Activated CD4-positive, alpha-beta T cell treated with anti-CD3 and anti-CD28 coated beads, Interleukin-2, Interleukin-4, amounts not matched to agents 100 ng/mL and 50 ng/mL, durations not matched to agents 16 hours and 8 hours (primary cell): ENCODE measurements around the gene EPS15.
"Not testable (repeated sequence)": the region's sequence is repeated elsewhere in the genome, so short reads cannot be mapped to it uniquely, and the experiment has no call there.

Source experiments
- DNase-seq: peaks from one replicate; pipeline ENCODE4 v3.0.0-alpha.2; 2020; ENCODE audit warnings: low spot score

The EPS15 gene

DNA sequence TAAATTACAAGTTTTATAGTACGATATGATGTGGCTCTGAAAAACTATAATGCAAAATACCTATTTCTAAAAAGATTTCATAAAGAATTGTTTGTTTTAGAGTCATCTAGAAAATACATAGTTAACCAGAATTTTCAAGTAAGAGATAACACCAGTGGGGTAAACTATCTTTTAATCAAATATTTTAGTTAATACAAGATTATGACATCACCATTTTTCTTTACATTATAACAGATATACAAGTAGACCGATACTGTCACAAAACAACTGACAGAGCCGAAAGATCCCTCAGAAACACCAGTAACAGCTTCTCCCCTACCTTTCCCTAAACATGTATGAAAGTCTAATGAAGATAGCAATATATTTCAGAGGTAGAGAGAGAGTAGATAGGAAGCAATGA is 54.2 kb downstream of the EPS15 start:
- DNase-seq, result no peak

DNA sequence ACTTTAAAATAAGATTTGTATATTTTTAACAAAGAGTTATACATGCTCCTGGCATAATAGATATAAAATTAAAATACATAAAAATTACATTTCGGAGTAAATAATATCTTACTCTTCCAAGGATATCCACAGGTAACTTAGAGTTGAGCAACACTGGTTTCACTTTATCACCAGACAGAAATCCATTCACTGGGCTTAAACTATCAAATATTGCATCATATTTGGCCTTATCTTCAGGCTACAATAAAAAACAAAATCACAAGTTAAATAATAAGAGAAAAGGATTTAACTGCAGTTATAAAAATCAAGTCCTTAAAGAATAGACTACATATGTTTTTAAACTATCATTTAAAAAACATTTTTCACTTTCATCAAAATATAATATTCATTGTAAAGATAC is 55.5 kb downstream of the EPS15 start:
- no peak for DNase-seq

DNA sequence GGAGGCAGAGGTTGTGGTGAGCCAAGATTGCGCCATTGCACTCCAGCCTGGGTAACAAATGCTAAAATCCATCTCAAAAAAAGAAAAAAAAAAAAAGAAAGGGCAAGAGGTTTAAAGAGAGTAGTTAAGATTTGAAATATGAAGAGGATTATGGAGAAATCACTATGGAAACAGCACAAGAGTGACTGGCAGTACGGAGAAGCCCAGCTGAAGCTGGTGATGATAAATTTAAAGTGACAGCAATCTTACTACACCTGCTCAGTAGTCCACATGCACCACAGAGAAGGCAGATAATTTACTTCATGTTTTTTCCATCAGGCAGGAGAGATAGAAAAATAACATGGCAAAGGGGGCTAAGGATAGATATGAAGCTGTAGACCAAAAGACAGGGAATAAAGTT is 56.8 kb downstream of the EPS15 start:
- not testable (repeated sequence) for DNase-seq

GRCh38 chr1:51454554-51454953 is 64.5 kb downstream of the EPS15 start:
- DNase-seq, result no peak

GRCh38 chr1:51453010-51453409 is 66.1 kb downstream of the EPS15 start:
- no peak for DNase-seq

DNA sequence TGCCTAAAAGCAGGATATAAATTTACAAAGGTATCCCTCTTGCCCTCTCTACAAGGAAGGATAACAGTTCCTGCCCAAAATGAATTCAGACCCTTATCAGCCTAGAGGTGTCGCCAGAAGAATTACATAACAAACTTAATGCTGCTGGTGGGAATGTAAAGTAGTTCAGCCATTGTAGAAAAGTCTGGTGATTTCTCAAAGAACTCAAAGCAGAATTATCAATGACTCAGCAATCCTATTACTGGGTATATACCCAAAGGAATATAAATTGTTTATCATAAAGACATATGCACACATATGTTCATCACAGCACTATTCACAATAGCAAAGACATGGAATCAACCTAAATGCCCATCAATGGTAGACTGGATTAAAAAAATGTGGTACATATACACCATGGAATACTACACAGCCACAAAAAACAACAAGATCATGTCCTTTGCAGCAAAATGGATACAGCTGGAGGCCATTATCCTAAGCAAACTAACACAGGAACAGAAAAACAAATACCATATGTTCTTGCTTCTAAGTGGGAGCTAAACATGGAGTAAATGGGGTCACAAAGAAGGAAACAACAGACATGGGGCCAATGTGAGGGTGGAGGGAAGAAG is 70.1 kb downstream of the EPS15 start:
- not testable (repeated sequence) for DNase-seq

DNA sequence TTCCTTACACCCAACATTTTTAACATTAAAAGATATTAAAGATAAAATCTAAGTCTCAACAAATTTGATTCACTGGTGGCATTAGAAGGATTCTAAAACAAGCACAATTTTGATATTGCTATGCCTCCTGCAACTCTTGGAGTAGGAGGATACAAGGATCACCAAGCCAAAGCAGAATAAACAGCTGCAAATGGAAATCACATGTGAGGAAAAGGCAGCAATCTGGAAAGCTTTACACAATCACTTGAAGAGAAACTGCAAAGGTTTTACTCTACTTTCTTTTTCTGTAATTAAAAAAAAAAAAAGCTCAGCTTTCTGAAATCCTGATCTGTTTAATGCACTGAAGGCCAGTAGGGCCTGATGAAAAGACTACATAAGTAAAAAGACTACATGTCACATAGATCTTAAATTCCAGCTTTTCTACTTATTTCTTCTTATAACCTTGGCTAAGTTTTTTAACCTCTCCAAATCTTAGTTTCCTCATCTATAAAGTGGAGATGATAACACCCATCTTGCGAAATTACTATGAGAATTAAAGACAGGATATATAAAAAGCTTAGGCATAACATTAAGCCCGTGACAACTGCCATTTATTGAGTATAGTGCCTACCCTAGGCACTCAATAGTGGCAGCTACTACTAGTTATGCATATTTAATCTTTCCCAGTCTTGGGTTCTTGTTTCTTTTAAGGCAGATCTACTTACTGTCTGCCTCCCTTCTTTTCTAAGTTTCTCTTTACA is 73.5 kb downstream of the EPS15 start:
- no peak for DNase-seq

DNA sequence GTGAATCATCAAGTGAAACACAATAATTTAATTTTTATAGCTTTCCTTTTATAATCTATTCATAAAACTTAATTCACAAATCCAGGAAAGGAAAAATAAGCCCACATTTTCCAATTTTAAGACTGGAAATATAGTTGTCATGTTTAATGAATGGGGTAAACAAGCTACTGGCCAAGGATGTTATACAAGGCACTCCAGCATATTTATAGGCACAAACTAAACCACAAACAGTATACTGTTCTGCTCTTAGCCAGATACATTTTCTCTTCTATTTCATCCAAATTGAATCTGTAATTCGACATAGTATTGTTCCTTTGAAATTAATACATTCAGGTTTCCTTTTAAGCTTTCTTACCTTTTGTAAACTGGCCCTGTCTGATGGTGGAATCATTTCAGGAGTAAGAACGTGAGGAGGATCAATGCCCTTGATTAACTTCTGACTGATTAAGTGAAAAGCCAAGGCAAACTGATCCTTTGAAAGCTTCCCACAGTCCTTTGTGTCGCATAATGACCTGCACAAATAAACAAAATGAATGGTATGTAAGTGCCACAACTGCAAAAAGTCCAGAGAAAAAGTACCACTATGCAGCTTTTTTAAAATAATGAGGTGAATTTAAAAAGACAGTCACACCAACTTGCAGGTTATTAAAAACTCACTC is 74.4 kb downstream of the EPS15 start:
- peak; percentile 46 for DNase-seq

- DNase-seq, result peak; percentile 41
These were observed 75.0 kb downstream of the EPS15 start for GRCh38 chr1:51444096-51444495.

DNA sequence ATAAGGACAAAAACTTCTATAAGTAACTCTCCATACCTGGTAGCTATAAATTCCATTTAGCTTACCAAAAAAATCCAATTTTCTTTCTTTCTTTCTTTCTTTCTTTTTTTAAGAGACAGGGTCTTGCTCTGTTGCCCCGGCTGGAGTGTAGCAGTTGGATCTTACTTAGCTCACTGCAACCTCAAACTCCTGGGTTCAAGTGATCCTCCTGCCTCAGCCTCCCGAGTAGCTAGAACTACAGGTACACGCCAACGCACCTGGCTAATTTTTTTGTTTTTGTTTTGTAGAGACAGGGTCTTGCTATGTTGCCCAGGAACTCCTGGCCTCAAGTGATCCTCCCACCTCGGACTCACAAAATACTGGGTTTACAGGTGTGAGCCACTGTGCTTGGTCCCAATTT is 75.5 kb downstream of the EPS15 start:
- no peak for DNase-seq

GRCh38 chr1:51442616-51443015 is 76.5 kb downstream of the EPS15 start:
- peak; percentile 11 for DNase-seq

DNA sequence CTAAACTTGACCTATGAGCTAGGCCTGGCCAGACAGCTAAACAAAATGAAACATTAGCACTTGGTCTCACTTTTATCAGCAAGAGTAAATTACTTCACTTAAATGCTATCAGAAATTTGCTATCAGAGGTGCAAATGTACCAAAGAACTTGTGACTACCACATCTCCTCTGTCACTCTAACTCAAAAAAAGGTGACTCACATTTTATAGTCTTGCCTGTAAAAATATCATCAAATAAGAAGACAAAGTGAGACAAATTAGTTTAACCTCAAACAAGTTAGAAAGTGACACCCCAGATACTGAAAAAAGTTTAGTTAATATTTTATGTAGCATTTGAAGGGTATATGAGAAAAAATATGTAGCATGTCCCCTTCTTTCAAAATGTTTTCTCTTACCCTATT is 76.9 kb downstream of the EPS15 start:
- DNase-seq, result no peak

DNA sequence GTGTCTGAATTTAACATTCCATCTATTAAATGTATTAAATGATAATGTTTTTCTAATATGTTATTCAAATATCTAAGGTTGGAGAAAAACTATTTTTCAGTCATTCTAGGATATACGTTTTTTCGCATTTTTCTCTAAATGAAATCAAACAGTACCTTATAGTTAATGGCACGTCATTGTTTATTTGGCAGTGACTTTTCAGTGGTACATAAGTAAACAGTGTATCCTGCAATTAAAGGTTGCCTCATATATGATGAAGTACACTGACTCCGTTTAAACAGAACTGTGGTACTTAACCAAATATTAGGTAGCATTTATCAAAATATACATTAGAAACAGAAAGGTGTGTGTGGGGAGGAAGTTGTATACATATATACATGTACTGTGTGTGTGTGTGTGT is 79.2 kb downstream of the EPS15 start:
- DNase-seq, result no peak

GRCh38 chr1:51439053-51439452 is 80.0 kb downstream of the EPS15 start:
- DNase-seq, result peak; percentile 13

DNA sequence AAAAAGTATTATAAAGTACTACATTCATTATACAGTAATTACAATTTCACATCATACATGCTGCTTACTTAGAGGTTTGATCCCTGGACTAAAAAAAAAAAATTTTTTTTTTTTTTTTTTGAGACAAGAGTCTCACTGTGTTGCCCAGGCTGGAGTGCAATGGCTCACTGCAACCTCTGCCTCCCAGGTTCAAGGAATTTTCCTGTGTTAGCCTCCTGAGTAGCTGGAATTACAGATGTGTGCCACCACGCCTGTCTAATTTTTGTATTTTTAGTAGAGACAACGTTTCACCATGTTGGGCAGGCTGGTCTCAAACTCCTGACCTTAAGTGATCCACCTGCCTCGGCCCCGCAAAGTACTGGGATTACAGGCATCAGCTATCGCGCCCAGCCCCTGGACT is 81.7 kb downstream of the EPS15 start:
- not testable (repeated sequence) for DNase-seq

- DNase-seq, result no peak
These were observed 83.2 kb downstream of the EPS15 start for GRCh38 chr1:51435878-51436277.

DNA sequence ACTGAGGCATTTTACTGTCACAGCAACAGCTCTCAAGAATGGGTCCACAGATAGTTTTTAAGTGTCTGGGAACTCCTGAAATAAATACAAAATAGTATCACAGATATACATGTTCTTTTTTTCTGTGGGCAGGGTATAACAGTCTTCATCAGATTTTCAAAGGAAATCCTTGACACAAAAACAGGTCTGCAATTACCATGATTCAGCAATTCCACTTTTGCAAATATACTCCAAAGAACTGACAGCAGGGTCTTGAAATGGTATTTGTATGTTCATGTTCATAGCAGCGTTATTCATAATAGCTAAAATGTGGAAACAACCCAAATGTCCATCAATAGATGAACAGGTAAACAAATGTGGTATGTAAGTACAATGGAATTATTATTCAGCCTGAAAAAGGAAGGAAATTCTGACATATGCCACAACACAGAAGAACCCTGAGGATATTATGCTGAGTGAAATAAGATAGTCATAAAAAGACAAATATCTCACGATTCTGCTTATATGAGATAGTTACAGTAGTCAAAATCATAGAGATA is 85.0 kb downstream of the EPS15 start:
- no peak for DNase-seq

GRCh38 chr1:51433269-51433971 is 85.6 kb downstream of the EPS15 start:
- peak; percentile 9 for DNase-seq

GRCh38 chr1:51432146-51432545 is 86.9 kb downstream of the EPS15 start:
- no peak for DNase-seq

- DNase-seq, result no peak
These were observed 91.6 kb downstream of the EPS15 start for GRCh38 chr1:51427438-51427837.

GRCh38 chr1:51425955-51426354 is 93.1 kb downstream of the EPS15 start:
- DNase-seq, result no peak

DNA sequence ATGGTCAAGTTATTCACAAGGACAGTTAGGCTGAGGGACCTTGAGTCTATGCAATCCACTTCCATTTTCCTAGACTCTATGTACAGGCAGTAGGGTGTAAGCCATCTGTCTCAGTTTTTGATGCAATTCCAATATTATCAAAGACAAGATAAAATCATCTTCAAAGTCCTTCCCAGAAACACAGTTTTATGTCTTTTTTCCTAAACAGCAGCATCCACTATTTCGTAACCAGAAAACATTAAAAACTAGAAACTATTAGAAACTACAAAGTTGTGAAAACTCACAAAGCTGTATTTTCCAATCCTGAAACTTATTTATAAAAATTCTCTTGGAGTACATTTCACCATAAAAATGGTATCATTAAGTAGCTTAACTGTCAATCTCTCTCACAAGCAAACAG is 93.8 kb downstream of the EPS15 start:
- DNase-seq, result no peak
